LNCaP clone FGC (cell line): ENCODE data around the gene GRIA3.

Experiments used
- DNase-seq: peaks from one replicate; pipeline ENCODE4 v3.0.0-alpha.2; 2011; ENCODE audit warnings: low read depth
- H3K4me3 ChIP-seq: 2 replicates; pipeline ENCODE4 v1.5.1; 2011; ENCODE audit warnings: mild to moderate bottlenecking, low read depth, low read length, control low read depth
- TF ChIP-seq, protein P1 (sequence below): IDR thresholded peaks from 2 replicates; pipeline ENCODE4 v1.5.1; 2012; ENCODE audit warnings: mild to moderate bottlenecking; ENCODE audit not compliant: control insufficient read depth, insufficient read depth; ENCODE audit errors: extremely low read depth

Gene GRIA3

GRCh38 chrX:123184219-123184865 is at the start of gene GRIA3:
TSS of gene GRIA3 (plus strand) at chrX:123184278. CDS start at chrX:123184536, 258 bp downstream.
- no peak within 1 kb of the TSS for H3K4me3 ChIP-seq
- no peak for DNase-seq
- TF ChIP-seq, protein P1, sequence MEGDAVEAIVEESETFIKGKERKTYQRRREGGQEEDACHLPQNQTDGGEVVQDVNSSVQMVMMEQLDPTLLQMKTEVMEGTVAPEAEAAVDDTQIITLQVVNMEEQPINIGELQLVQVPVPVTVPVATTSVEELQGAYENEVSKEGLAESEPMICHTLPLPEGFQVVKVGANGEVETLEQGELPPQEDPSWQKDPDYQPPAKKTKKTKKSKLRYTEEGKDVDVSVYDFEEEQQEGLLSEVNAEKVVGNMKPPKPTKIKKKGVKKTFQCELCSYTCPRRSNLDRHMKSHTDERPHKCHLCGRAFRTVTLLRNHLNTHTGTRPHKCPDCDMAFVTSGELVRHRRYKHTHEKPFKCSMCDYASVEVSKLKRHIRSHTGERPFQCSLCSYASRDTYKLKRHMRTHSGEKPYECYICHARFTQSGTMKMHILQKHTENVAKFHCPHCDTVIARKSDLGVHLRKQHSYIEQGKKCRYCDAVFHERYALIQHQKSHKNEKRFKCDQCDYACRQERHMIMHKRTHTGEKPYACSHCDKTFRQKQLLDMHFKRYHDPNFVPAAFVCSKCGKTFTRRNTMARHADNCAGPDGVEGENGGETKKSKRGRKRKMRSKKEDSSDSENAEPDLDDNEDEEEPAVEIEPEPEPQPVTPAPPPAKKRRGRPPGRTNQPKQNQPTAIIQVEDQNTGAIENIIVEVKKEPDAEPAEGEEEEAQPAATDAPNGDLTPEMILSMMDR: no peak

DNA sequence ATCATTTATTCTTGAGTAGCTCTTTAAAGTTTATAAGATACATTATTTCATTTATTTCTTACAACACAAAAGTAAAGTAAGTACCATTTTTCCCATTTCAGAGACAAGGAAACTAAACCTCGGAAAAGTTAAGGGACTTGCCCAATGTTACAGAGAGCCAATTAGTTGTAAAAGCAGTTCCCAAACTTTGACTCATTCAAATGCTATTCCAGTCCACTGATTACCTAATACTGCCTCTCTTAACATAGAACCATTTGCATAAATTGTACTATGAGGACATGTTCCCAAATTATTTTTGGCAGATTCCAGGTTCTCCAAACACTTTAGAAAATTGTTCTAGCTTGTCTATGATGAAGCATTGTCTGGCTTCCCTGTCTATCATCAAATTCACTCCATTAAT is 45.6 kb upstream of the GRIA3 start:
- TF ChIP-seq, protein P1: no peak
- no peak for DNase-seq
- no peak overlapping the region for H3K4me3 ChIP-seq

- TF ChIP-seq, protein P1: no peak
- H3K4me3 ChIP-seq: no peak overlapping the region
- DNase-seq: no peak
These were observed 43.6 kb upstream of the GRIA3 start for GRCh38 chrX:123140454-123140853.

GRCh38 chrX:123140904-123141303 is 43.2 kb upstream of the GRIA3 start:
- no peak overlapping the region for H3K4me3 ChIP-seq
- no peak for DNase-seq
- TF ChIP-seq, protein P1: no peak

GRCh38 chrX:123153846-123154335 is 30.2 kb upstream of the GRIA3 start:
- TF ChIP-seq, protein P1: no peak
- H3K4me3 ChIP-seq: no peak overlapping the region
- no peak for DNase-seq

GRCh38 chrX:123155327-123155726 is 28.8 kb upstream of the GRIA3 start:
- TF ChIP-seq, protein P1: no peak

DNA sequence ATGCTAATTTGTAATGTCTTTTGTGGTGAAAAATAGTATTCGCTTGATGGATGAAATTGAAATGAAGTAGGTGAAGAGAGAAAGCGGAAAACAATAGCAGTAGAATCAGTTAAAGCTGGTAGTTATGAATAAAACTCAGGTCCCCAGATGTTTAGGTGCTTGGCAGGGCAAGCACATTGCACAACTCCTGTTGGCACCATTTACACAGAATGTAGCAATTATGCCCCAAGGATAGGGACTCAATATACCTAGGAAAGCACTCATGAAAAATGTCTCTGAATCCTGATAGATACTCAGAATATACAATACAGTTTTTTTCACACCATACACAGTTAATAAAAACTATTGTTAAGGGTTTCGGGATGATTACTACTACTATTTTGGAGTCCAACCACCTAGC is 26.5 kb upstream of the GRIA3 start:
- no peak for DNase-seq
- TF ChIP-seq, protein P1: no peak
- no peak overlapping the region for H3K4me3 ChIP-seq

More at GRCh38 chrX:123155327-123155726, 28.8 kb upstream of the GRIA3 start:
- DNase-seq: no peak
- no peak overlapping the region for H3K4me3 ChIP-seq
